PC-9 (cell line): ENCODE measurements around the gene MCM8.

Experiments used
- CTCF ChIP-seq: fragments of 200-600 bp; sonication (generic); conservative IDR thresholded peaks from 2 replicates; pipeline ENCODE4 v1.6.1; 2017; ENCODE audit warnings: mixed run types, antibody characterized with exemption, mild to moderate bottlenecking, moderate library complexity
- EZH2 ChIP-seq: fragments of 200-600 bp; sonication (generic); IDR thresholded peaks from 2 replicates; pipeline ENCODE4 v1.8.0; 2017; ENCODE audit warnings: antibody characterized with exemption, low read depth

- TF ChIP-seq EZH2 (no peak), CTCF (no peak)
Observed at GRCh38 chr20:5973172-5973571, 22.7 kb downstream of the MCM8 start.
